Upper lobe of right lung (tissue), 1 donor: ENCODE data around the gene PBX1. TPM values are rescaled to one million over a fixed set of nuclear protein-coding genes. Genes with fewer than 3 reads are reported as not detected.

Experiments
- ATAC-seq: fragments of 200-7000 bp; cut with Tn5 transposase; one replicate; pipeline ENCODE4 v1.9.1; 2020; ENCODE audit warnings: mild to moderate bottlenecking, moderate library complexity
- DNase-seq: peaks from one replicate; pipeline ENCODE4 v3.0.0-alpha.2; 2020
- H3K27ac ChIP-seq: fragments of 200-600 bp; one replicate; pipeline ENCODE4 v1.8.0; 2022
- H3K27me3 ChIP-seq: fragments of 200-600 bp; one replicate; pipeline ENCODE4 v1.8.0; 2022; ENCODE audit warnings: mild to moderate bottlenecking
- H3K36me3 ChIP-seq: fragments of 200-600 bp; one replicate; pipeline ENCODE4 v1.8.0; 2022
- H3K4me1 ChIP-seq: fragments of 200-600 bp; one replicate; pipeline ENCODE4 v1.8.0; 2022
- H3K4me3 ChIP-seq: fragments of 200-600 bp; one replicate; pipeline ENCODE4 v1.8.0; 2022; ENCODE audit warnings: mild to moderate bottlenecking
- H3K9me3 ChIP-seq: fragments of 200-600 bp; one replicate; pipeline ENCODE4 v1.8.0; 2022
- CTCF ChIP-seq: fragments of 200-600 bp; IDR thresholded peaks from one replicate; pipeline ENCODE4 v1.8.0; 2022; ENCODE audit warnings: antibody characterized with exemption
- intact Hi-C: fragments of 100-400 bp; cut with DNase I; formaldehyde crosslinking; loops from one replicate; pipeline ENCODE4 v1.11.0; 2022
- total RNA-seq: library from RNA; stranded (reverse); fragmentation: NEBNext Ultra II Directional; extraction: Animal tissue kit (Norgen Biotek cat#: 25700); gene quantifications from one replicate; pipeline ENCODE4 v1.2.1, GENCODE V29; 2021
- donor health status: DM: no; HTN: yes; CAD: no; lungs with severe emphysema.

The PBX1 gene
- total RNA-seq, 1 donor from 2014 or later = 56.7 TPM

GRCh38 chr1:164740000-164740526 is 181.1 kb downstream of the PBX1 start:
- H3K27ac ChIP-seq = no peak overlapping the region
- intact Hi-C loops = no loop called here
- no peaks in the 10 kb centered on the region for H3K27me3 ChIP-seq
- DNase-seq (no peak), ATAC-seq (no peak)
- H3K9me3 ChIP-seq = no peaks in the 10 kb centered on the region
- no peaks in the 10 kb centered on the region for H3K36me3 ChIP-seq
- H3K4me3 ChIP-seq = no peak overlapping the region
- no peaks in the 10 kb centered on the region for H3K4me1 ChIP-seq
- no peak for TF ChIP-seq CTCF

- intact Hi-C loops = no loop called here
- Histone ChIP-seq H3K27ac (no peak overlapping the region), H3K9me3 (no peaks in the 10 kb centered on the region), H3K27me3 (no peaks in the 10 kb centered on the region), H3K4me1 (peaks cover 12% of the 10 kb centered on the region), H3K36me3 (no peaks in the 10 kb centered on the region), H3K4me3 (no peak overlapping the region)
- DNase-seq = no peak
- ATAC-seq = no peak
- TF ChIP-seq CTCF = no peak
These were observed 183.8 kb downstream of the PBX1 start for GRCh38 chr1:164742745-164743144.

- Histone ChIP-seq H3K36me3 (no peaks in the 10 kb centered on the region), H3K27ac (no peak overlapping the region), H3K27me3 (no peaks in the 10 kb centered on the region), H3K9me3 (no peaks in the 10 kb centered on the region), H3K4me1 (peaks cover 22% of the 10 kb centered on the region), H3K4me3 (no peak overlapping the region)
- DNase-seq (no peak), ATAC-seq (no peak)
- intact Hi-C loops = no loop called here
- TF ChIP-seq CTCF = no peak
These were observed 185.0 kb downstream of the PBX1 start for GRCh38 chr1:164743976-164744375.

- DNase-seq (no peak), ATAC-seq (no peak)
- H3K4me1 ChIP-seq = peaks cover 28% of the 10 kb centered on the region
- H3K27ac ChIP-seq = no peak overlapping the region
- no peak overlapping the region for H3K4me3 ChIP-seq
- H3K9me3 ChIP-seq = no peaks in the 10 kb centered on the region
- H3K36me3 ChIP-seq = no peaks in the 10 kb centered on the region
- no peaks in the 10 kb centered on the region for H3K27me3 ChIP-seq
- intact Hi-C loops = no loop called here
- TF ChIP-seq CTCF = no peak
These were observed 186.8 kb downstream of the PBX1 start for GRCh38 chr1:164745736-164746135.

GRCh38 chr1:164746632-164747031 is 187.6 kb downstream of the PBX1 start:
- H3K27me3 ChIP-seq = no peaks in the 10 kb centered on the region
- H3K36me3 ChIP-seq = no peaks in the 10 kb centered on the region
- H3K4me1 ChIP-seq = peaks cover 28% of the 10 kb centered on the region
- H3K4me3 ChIP-seq = no peak overlapping the region
- DNase-seq (no peak), ATAC-seq (no peak)
- no peak overlapping the region for H3K27ac ChIP-seq
- H3K9me3 ChIP-seq = no peaks in the 10 kb centered on the region
- intact Hi-C loops = no loop called here
- no peak for TF ChIP-seq CTCF
